22Rv1 (cell line): ENCODE results near the gene MTMR2.

Source experiments
- H3K27ac ChIP-seq: fragments of 450-650 bp; 2 replicates; pipeline ENCODE4 v1.5.1; 2017
- CTCF ChIP-seq: fragments of 450-650 bp; IDR thresholded peaks from 2 replicates; pipeline ENCODE4 v1.5.1; 2017; ENCODE audit warnings: mild to moderate bottlenecking
- ZFX ChIP-seq: fragments of 450-650 bp; IDR thresholded peaks from 2 replicates; pipeline ENCODE4 v1.6.1; 2017; ENCODE audit warnings: antibody characterized with exemption, borderline replicate concordance

The MTMR2 gene

GRCh38 chr11:95912902-95913560, 10.9 kb downstream of the MTMR2 start:
- H3K27ac ChIP-seq = no peak overlapping the region
- TF ChIP-seq ZFX (no peak), CTCF (no peak)

GRCh38 chr11:95911369-95911759, 12.5 kb downstream of the MTMR2 start:
- TF ChIP-seq CTCF = no peak
- no peak for TF ChIP-seq ZFX
- no peak overlapping the region for H3K27ac ChIP-seq

GRCh38 chr11:95910638-95911368, 13.1 kb downstream of the MTMR2 start:
- no peak overlapping the region for H3K27ac ChIP-seq
- TF ChIP-seq ZFX (no peak), CTCF (no peak)

GRCh38 chr11:95908826-95909225, 15.1 kb downstream of the MTMR2 start:
- TF ChIP-seq CTCF (no peak), ZFX (no peak)

GRCh38 chr11:95907476-95907875, 16.4 kb downstream of the MTMR2 start:
- no peak for TF ChIP-seq ZFX
- TF ChIP-seq CTCF = no peak
- no peak overlapping the region for H3K27ac ChIP-seq

More at GRCh38 chr11:95908826-95909225, 15.1 kb downstream of the MTMR2 start:
- no peak overlapping the region for H3K27ac ChIP-seq

- TF ChIP-seq CTCF (no peak), ZFX (no peak)
- H3K27ac ChIP-seq = no peak overlapping the region
Observed at GRCh38 chr11:95904009-95904650, 19.8 kb downstream of the MTMR2 start.

GRCh38 chr11:95898782-95899181, 25.1 kb downstream of the MTMR2 start:
- TF ChIP-seq CTCF = no peak
- no peak for TF ChIP-seq ZFX

More at GRCh38 chr11:95898782-95899181, 25.1 kb downstream of the MTMR2 start:
- H3K27ac ChIP-seq = no peak overlapping the region
